ENCODE results near the gene LRRFIP1.

LRRFIP1 gene

GRCh38 chr2:237592425-237592980 lies 34.9 kb upstream of the LRRFIP1 start:
- Histone ChIP-seq H3K36me3 (replicated peaks; ENCODE audit: insufficient read depth, low read length) (no peaks in the 10 kb centered on the region), H3K79me2 (ENCODE audit: low read length) (no peaks in the 10 kb centered on the region), H3F3A (ENCODE audit: insufficient read depth, low read length) (no peaks in the 10 kb centered on the region), H4K20me1 (ENCODE audit: insufficient read depth, low read length) (no peaks in the 10 kb centered on the region), H2AFZ (ENCODE audit: low read length) (no peak overlapping the region), H3K27ac (ENCODE audit: low read length) (no peak overlapping the region), H3K9ac (ENCODE audit: low read length) (no peak overlapping the region), H3K9me3 (replicated peaks; ENCODE audit: insufficient read depth, low read length) (no peaks in the 10 kb centered on the region), H3K9me2 (replicated peaks; ENCODE audit: insufficient read depth, low read length) (no peaks in the 10 kb centered on the region), H3K4me1 (ENCODE audit: low read length) (no peaks in the 10 kb centered on the region), H3K4me2 (ENCODE audit: low read depth, low read length) (no peak overlapping the region), H3K4me3 (ENCODE audit: low read length) (no peak overlapping the region), H3K27me3 (replicated peaks; ENCODE audit: insufficient read depth, low read length) (no peaks in the 10 kb centered on the region)
- TF ChIP-seq CTCF (IDR thresholded peaks at IDR 0.05; ENCODE audit: low read length) (no peak), EZH2phosphoT487 (IDR thresholded peaks at IDR 0.05; ENCODE audit: low read length) (no peak), EZH2 (optimal IDR thresholded peaks at IDR 0.05; ENCODE audit: low read depth, low read length) (no peak)
- DNase-seq, result no peak

GRCh38 chr2:237593036-237593435 lies 34.4 kb upstream of the LRRFIP1 start:
- no peak for DNase-seq
- H3K4me1 ChIP-seq (ENCODE audit: low read length), result no peaks in the 10 kb centered on the region
- H3K36me3 ChIP-seq (replicated peaks; ENCODE audit: insufficient read depth, low read length), result no peaks in the 10 kb centered on the region
- no peaks in the 10 kb centered on the region for H4K20me1 ChIP-seq (ENCODE audit: insufficient read depth, low read length)
- H3K4me2 ChIP-seq (ENCODE audit: low read depth, low read length), result no peak overlapping the region
- no peak overlapping the region for H3K4me3 ChIP-seq (ENCODE audit: low read length)
- TF ChIP-seq EZH2 (optimal IDR thresholded peaks at IDR 0.05; ENCODE audit: low read depth, low read length) (no peak), EZH2phosphoT487 (IDR thresholded peaks at IDR 0.05; ENCODE audit: low read length) (no peak), CTCF (IDR thresholded peaks at IDR 0.05; ENCODE audit: low read length) (no peak)
- no peaks in the 10 kb centered on the region for H3K9me2 ChIP-seq (replicated peaks; ENCODE audit: insufficient read depth, low read length)
- H3K9me3 ChIP-seq (replicated peaks; ENCODE audit: insufficient read depth, low read length), result no peaks in the 10 kb centered on the region
- no peaks in the 10 kb centered on the region for H3K27me3 ChIP-seq (replicated peaks; ENCODE audit: insufficient read depth, low read length)
- H3F3A ChIP-seq (ENCODE audit: insufficient read depth, low read length), result no peaks in the 10 kb centered on the region
- no peak overlapping the region for H3K9ac ChIP-seq (ENCODE audit: low read length)
- no peak overlapping the region for H3K27ac ChIP-seq (ENCODE audit: low read length)
- H2AFZ ChIP-seq (ENCODE audit: low read length), result no peak overlapping the region
- H3K79me2 ChIP-seq (ENCODE audit: low read length), result no peaks in the 10 kb centered on the region

- TF ChIP-seq EZH2 (optimal IDR thresholded peaks at IDR 0.05; ENCODE audit: low read depth, low read length) (no peak), CTCF (IDR thresholded peaks at IDR 0.05; ENCODE audit: low read length) (no peak), EZH2phosphoT487 (IDR thresholded peaks at IDR 0.05; ENCODE audit: low read length) (no peak)
- H3K9me2 ChIP-seq (replicated peaks; ENCODE audit: insufficient read depth, low read length), result no peaks in the 10 kb centered on the region
- no peak overlapping the region for H2AFZ ChIP-seq (ENCODE audit: low read length)
- H3K36me3 ChIP-seq (replicated peaks; ENCODE audit: insufficient read depth, low read length), result no peaks in the 10 kb centered on the region
- no peaks in the 10 kb centered on the region for H3K9me3 ChIP-seq (replicated peaks; ENCODE audit: insufficient read depth, low read length)
- H3K27me3 ChIP-seq (replicated peaks; ENCODE audit: insufficient read depth, low read length), result no peaks in the 10 kb centered on the region
- H3K27ac ChIP-seq (ENCODE audit: low read length), result no peak overlapping the region
- no peak overlapping the region for H3K4me3 ChIP-seq (ENCODE audit: low read length)
- no peaks in the 10 kb centered on the region for H4K20me1 ChIP-seq (ENCODE audit: insufficient read depth, low read length)
- no peak overlapping the region for H3K4me2 ChIP-seq (ENCODE audit: low read depth, low read length)
- H3F3A ChIP-seq (ENCODE audit: insufficient read depth, low read length), result no peaks in the 10 kb centered on the region
- no peaks in the 10 kb centered on the region for H3K4me1 ChIP-seq (ENCODE audit: low read length)
- DNase-seq, result no peak
- H3K79me2 ChIP-seq (ENCODE audit: low read length), result no peaks in the 10 kb centered on the region
- no peak overlapping the region for H3K9ac ChIP-seq (ENCODE audit: low read length)
These were observed 33.6 kb upstream of the LRRFIP1 start for GRCh38 chr2:237593596-237594320.

Measured in MM.1S (cell line).